Karpas-422 (cell line): ENCODE results near the gene INAFM1. TPM values are rescaled to one million over a fixed set of nuclear protein-coding genes. Genes with fewer than 3 reads are reported as not detected.

Experiments used
- DNase-seq: peaks from one replicate; pipeline ENCODE4 v3.0.0-alpha.2; 2015
- H2AFZ ChIP-seq: fragments of 200-600 bp; sonication (generic); 2 replicates; pipeline ENCODE4 v1.6.1; 2014; ENCODE audit warnings: antibody characterized with exemption, low read length, mixed read lengths
- H3K27ac ChIP-seq: fragments of 200-600 bp; sonication (generic); 2 replicates; pipeline ENCODE4 v1.5.1; 2014; ENCODE audit warnings: mild to moderate bottlenecking, low read length, moderate library complexity
- H3K27me3 ChIP-seq: fragments of 200-600 bp; sonication (generic); 2 replicates; pipeline ENCODE4 v1.6.1; 2014; ENCODE audit warnings: low read length, mixed read lengths
- H3K36me3 ChIP-seq: fragments of 200-600 bp; sonication (generic); 2 replicates; pipeline ENCODE4 v1.6.1; 2014; ENCODE audit warnings: low read length, mixed read lengths; ENCODE audit not compliant: insufficient read depth
- H3K4me1 ChIP-seq: fragments of 200-600 bp; sonication (generic); 2 replicates; pipeline ENCODE4 v1.6.1; 2014; ENCODE audit warnings: mild to moderate bottlenecking, low read length, mixed read lengths
- H3K4me2 ChIP-seq: fragments of 200-600 bp; sonication (generic); 2 replicates; pipeline ENCODE4 v1.6.1; 2014; ENCODE audit warnings: low read length, low read depth, mild to moderate bottlenecking; ENCODE audit not compliant: poor library complexity, severe bottlenecking
- H3K4me3 ChIP-seq: fragments of 200-600 bp; sonication (generic); 2 replicates; pipeline ENCODE4 v1.5.1; 2014; ENCODE audit warnings: mild to moderate bottlenecking, antibody characterized with exemption, low read length, mixed read lengths
- H3K79me2 ChIP-seq: fragments of 200-600 bp; sonication (generic); 2 replicates; pipeline ENCODE4 v1.6.1; 2014; ENCODE audit warnings: mild to moderate bottlenecking, low read length, mixed read lengths
- H3K9ac ChIP-seq: fragments of 200-600 bp; sonication (generic); 2 replicates; pipeline ENCODE4 v1.6.0; 2014; ENCODE audit warnings: low read length
- H3K9me2 ChIP-seq: fragments of 200-600 bp; sonication (generic), shearing (Covaris generic); replicated peaks from 2 replicates; pipeline ENCODE4 v1.6.0; 2014; ENCODE audit warnings: mild to moderate bottlenecking, low read length, moderate library complexity; ENCODE audit not compliant: insufficient read depth
- H3K9me3 ChIP-seq: fragments of 300-700, 200-600 bp; sonication (generic); 2 replicates; pipeline ENCODE4 v1.6.1; 2014; ENCODE audit warnings: low read length, mixed read lengths
- H4K20me1 ChIP-seq: fragments of 200-600 bp; sonication (generic); 2 replicates; pipeline ENCODE4 v1.6.1; 2014; ENCODE audit warnings: mild to moderate bottlenecking, antibody characterized with exemption, low read length, low read depth; ENCODE audit not compliant: insufficient read depth
- total RNA-seq: library from RNA; depleted of rRNA; stranded (reverse); fragments of >200 nt; shearing (Covaris generic); gene quantifications from 2 replicates; pipeline ENCODE4 v1.2.3, GENCODE V29; 2014; ENCODE audit warnings: low replicate concordance; rRNA removed

Gene INAFM1
- 4.6 and 8.4 TPM in 2 replicates for total RNA-seq

- DNase-seq: peak; percentile 98
- no peaks in the 10 kb centered on the region for H3K36me3 ChIP-seq
- H3K79me2 ChIP-seq: peaks cover 5% of the 10 kb centered on the region; the same call in 1 of the 2 replicates
- peak within 1 kb of the TSS; percentile 86 for H3K27ac ChIP-seq
- H4K20me1 ChIP-seq: 0 out of 2 replicates have a peak, but pooled peaks cover 15% of the 10 kb centered on the region
- no peaks in the 10 kb centered on the region for H3K9me3 ChIP-seq
- peak within 1 kb of the TSS; percentile 90 for H3K4me3 ChIP-seq
- no peaks in the 10 kb centered on the region for H3K27me3 ChIP-seq
- peak within 1 kb of the TSS; percentile 99 for H3K4me2 ChIP-seq
- peak within 1 kb of the TSS; percentile 56; the same call in 1 of the 2 replicates for H2AFZ ChIP-seq
- no peaks in the 10 kb centered on the region for H3K9me2 ChIP-seq
- peaks cover 37% of the 10 kb centered on the region for H3K4me1 ChIP-seq
- peak within 1 kb of the TSS; percentile 95 for H3K9ac ChIP-seq
These were observed at the start of gene INAFM1 for GRCh38 chr19:47274071-47274890. Gene INAFM1, plus strand, starts transcription at chr19:47274885. Its CDS starts 35 bp downstream, at chr19:47274920.

- H2AFZ ChIP-seq: peak overlapping the region; percentile 73; the same call in 1 of the 2 replicates
- H4K20me1 ChIP-seq: no peaks in the 10 kb centered on the region
- no peaks in the 10 kb centered on the region for H3K79me2 ChIP-seq
- no peaks in the 10 kb centered on the region for H3K9me3 ChIP-seq
- DNase-seq: peak; percentile 95
- H3K9me2 ChIP-seq: no peaks in the 10 kb centered on the region
- H3K4me3 ChIP-seq: peak overlapping the region; percentile 64
- H3K4me1 ChIP-seq: peaks cover 42% of the 10 kb centered on the region
- peak overlapping the region; percentile 85 for H3K4me2 ChIP-seq
- no peaks in the 10 kb centered on the region for H3K27me3 ChIP-seq
- peak overlapping the region; percentile 75 for H3K9ac ChIP-seq
- no peaks in the 10 kb centered on the region for H3K36me3 ChIP-seq
- H3K27ac ChIP-seq: peak overlapping the region; percentile 44
These were observed 48.8 kb upstream of the INAFM1 start for GRCh38 chr19:47225746-47226425.

GRCh38 chr19:47226426-47227351 is 48.0 kb upstream of the INAFM1 start:
- H3K36me3 ChIP-seq: no peaks in the 10 kb centered on the region
- no peak overlapping the region for H2AFZ ChIP-seq
- no peaks in the 10 kb centered on the region for H4K20me1 ChIP-seq
- peak overlapping the region; percentile 75 for H3K9ac ChIP-seq
- no peaks in the 10 kb centered on the region for H3K9me3 ChIP-seq
- peak overlapping the region; percentile 44 for H3K27ac ChIP-seq
- no peaks in the 10 kb centered on the region for H3K9me2 ChIP-seq
- 0 out of 2 replicates have a peak, but pooled peaks cover 2% of the 10 kb centered on the region for H3K27me3 ChIP-seq
- DNase-seq: peak; percentile 81
- H3K4me1 ChIP-seq: peaks cover 48% of the 10 kb centered on the region
- H3K4me3 ChIP-seq: peak overlapping the region; percentile 64
- peak overlapping the region; percentile 85 for H3K4me2 ChIP-seq
- H3K79me2 ChIP-seq: no peaks in the 10 kb centered on the region

- no peaks in the 10 kb centered on the region for H3K9me3 ChIP-seq
- peak overlapping the region; percentile 64 for H3K4me3 ChIP-seq
- no peak overlapping the region for H2AFZ ChIP-seq
- H3K4me1 ChIP-seq: peaks cover 49% of the 10 kb centered on the region
- no peaks in the 10 kb centered on the region for H3K79me2 ChIP-seq
- H3K36me3 ChIP-seq: no peaks in the 10 kb centered on the region
- no peaks in the 10 kb centered on the region for H3K9me2 ChIP-seq
- 0 out of 2 replicates have a peak, but pooled peaks cover 2% of the 10 kb centered on the region for H3K27me3 ChIP-seq
- DNase-seq: peak; percentile 63
- H3K27ac ChIP-seq: no peak overlapping the region
- peak overlapping the region; percentile 75 for H3K9ac ChIP-seq
- no peaks in the 10 kb centered on the region for H4K20me1 ChIP-seq
- peak overlapping the region; percentile 85 for H3K4me2 ChIP-seq
These were observed 47.1 kb upstream of the INAFM1 start for GRCh38 chr19:47227352-47228167.

- no peaks in the 10 kb centered on the region for H3K36me3 ChIP-seq
- H3K9ac ChIP-seq: peak overlapping the region; percentile 75
- H3K9me2 ChIP-seq: no peaks in the 10 kb centered on the region
- H3K79me2 ChIP-seq: no peaks in the 10 kb centered on the region
- no peak overlapping the region for H2AFZ ChIP-seq
- H3K4me1 ChIP-seq: peaks cover 49% of the 10 kb centered on the region
- no peaks in the 10 kb centered on the region for H4K20me1 ChIP-seq
- H3K4me3 ChIP-seq: peak overlapping the region; percentile 64; the same call in 1 of the 2 replicates
- peak overlapping the region; percentile 85 for H3K4me2 ChIP-seq
- no peak overlapping the region for H3K27ac ChIP-seq
- peak; percentile 59 for DNase-seq
- H3K9me3 ChIP-seq: no peaks in the 10 kb centered on the region
- H3K27me3 ChIP-seq: 0 out of 2 replicates have a peak, but pooled peaks cover 2% of the 10 kb centered on the region
These were observed 46.3 kb upstream of the INAFM1 start for GRCh38 chr19:47228168-47228936.

- no peaks in the 10 kb centered on the region for H3K9me2 ChIP-seq
- H3K9ac ChIP-seq: peak overlapping the region; percentile 75; the same call in 1 of the 2 replicates
- no peaks in the 10 kb centered on the region for H3K79me2 ChIP-seq
- 0 out of 2 replicates have a peak, but pooled peaks cover 2% of the 10 kb centered on the region for H3K27me3 ChIP-seq
- H3K9me3 ChIP-seq: no peaks in the 10 kb centered on the region
- H3K4me1 ChIP-seq: peaks cover 49% of the 10 kb centered on the region
- H2AFZ ChIP-seq: no peak overlapping the region
- H4K20me1 ChIP-seq: no peaks in the 10 kb centered on the region
- H3K36me3 ChIP-seq: no peaks in the 10 kb centered on the region
- peak overlapping the region; percentile 64; the same call in 1 of the 2 replicates for H3K4me3 ChIP-seq
- no peak for DNase-seq
- peak overlapping the region; percentile 97 for H3K4me2 ChIP-seq
- H3K27ac ChIP-seq: no peak overlapping the region
These were observed 45.6 kb upstream of the INAFM1 start for GRCh38 chr19:47228937-47229675.
